ENCODE measurements around the gene PATE1.

DNA sequence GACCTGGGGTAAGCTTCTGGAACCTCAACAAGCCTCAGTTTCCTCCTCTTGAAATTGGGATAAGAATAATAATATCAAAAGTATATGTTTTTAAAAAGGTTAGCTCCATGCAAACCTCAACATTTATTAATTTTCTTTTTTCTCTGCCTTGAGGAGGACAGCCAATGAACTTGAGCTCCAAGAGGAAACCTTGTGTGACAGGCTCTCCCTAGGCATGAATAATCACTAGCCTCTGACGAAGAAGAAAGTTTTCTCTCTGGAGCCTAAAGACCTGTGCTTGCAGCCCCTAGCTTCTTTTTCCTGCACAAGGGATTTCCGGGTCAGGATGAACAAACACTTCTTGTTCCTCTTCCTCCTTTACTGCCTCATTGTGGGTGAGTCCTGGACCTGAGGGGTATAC is 41.7 kb downstream of the PATE1 start, which contains the start of gene PATE3:
- no peak for TF ChIP-seq POLR2A (IDR thresholded peaks at IDR 0.05)
- TF ChIP-seq, protein P1, sequence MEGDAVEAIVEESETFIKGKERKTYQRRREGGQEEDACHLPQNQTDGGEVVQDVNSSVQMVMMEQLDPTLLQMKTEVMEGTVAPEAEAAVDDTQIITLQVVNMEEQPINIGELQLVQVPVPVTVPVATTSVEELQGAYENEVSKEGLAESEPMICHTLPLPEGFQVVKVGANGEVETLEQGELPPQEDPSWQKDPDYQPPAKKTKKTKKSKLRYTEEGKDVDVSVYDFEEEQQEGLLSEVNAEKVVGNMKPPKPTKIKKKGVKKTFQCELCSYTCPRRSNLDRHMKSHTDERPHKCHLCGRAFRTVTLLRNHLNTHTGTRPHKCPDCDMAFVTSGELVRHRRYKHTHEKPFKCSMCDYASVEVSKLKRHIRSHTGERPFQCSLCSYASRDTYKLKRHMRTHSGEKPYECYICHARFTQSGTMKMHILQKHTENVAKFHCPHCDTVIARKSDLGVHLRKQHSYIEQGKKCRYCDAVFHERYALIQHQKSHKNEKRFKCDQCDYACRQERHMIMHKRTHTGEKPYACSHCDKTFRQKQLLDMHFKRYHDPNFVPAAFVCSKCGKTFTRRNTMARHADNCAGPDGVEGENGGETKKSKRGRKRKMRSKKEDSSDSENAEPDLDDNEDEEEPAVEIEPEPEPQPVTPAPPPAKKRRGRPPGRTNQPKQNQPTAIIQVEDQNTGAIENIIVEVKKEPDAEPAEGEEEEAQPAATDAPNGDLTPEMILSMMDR (IDR thresholded peaks at IDR 0.05), result no peak
